Naive thymus-derived CD4-positive, alpha-beta T cell (primary cell): ENCODE measurements around the gene MAN1C1. TPM values are rescaled to one million over a fixed set of nuclear protein-coding genes. Genes with fewer than 3 reads are reported as not detected.
A peak's percentile ranks its signal among the peaks of the same experiment; 100 is the strongest.

Source experiments
- ATAC-seq: fragments of 150-1000 bp; cut with Tn5 transposase; 2 replicates; pipeline ENCODE4 v1.10.0; 2021; ENCODE audit warnings: mild to moderate bottlenecking, moderate library complexity
- CTCF ChIA-PET: fragments of 350-600 bp; sonication (Branson Sonifier 250); formaldehyde crosslinking; loops from one replicate; lab custom pipeline; 2021; ENCODE audit warnings: antibody characterized with exemption; lab: Charles Lee
- POLR2A ChIA-PET: fragments of 350-600 bp; sonication (Branson Sonifier 250); formaldehyde crosslinking; loops from one replicate; lab custom pipeline; 2021; ENCODE audit warnings: antibody characterized with exemption, inconsistent platforms; lab: Charles Lee
- DNase-seq, 9 donors: peaks; one replicate each; pipeline versions ENCODE4 v3.0.0 to v3.0.0-alpha.2; 2020 to 2022; ENCODE audit warnings: mixed read lengths in 1 of 9
- H3K27ac ChIP-seq: one replicate; pipeline ENCODE4 v1.7.0; 2013; ENCODE audit warnings: mild to moderate bottlenecking, low read depth, low read length, moderate library complexity
- H3K27me3 ChIP-seq, 2 donors: one replicate each; pipeline ENCODE4 v1.7.0; 2013; ENCODE audit warnings: low read length in 2 of 2, mild to moderate bottlenecking in 2 of 2, moderate library complexity in 2 of 2; ENCODE audit not compliant: control insufficient read depth in 2 of 2, insufficient read depth in 2 of 2
- H3K36me3 ChIP-seq, 3 experiments: 1 replicate in 2 of 3; 2 replicates in 1 of 3; pipeline ENCODE4 v1.7.0; 2013; ENCODE audit warnings: low read length in 3 of 3, mild to moderate bottlenecking in 3 of 3, moderate library complexity in 1 of 3; ENCODE audit not compliant: insufficient read depth in 3 of 3, control insufficient read depth in 2 of 3
- H3K4me1 ChIP-seq, 2 donors: one replicate each; pipeline ENCODE4 v1.7.0; 2013; ENCODE audit warnings: low read length in 2 of 2, mild to moderate bottlenecking in 2 of 2, moderate library complexity in 1 of 2; ENCODE audit not compliant: control insufficient read depth in 2 of 2, insufficient read depth in 2 of 2
- H3K4me3 ChIP-seq: 2 replicates; pipeline ENCODE4 v1.7.0; 2013; ENCODE audit warnings: mild to moderate bottlenecking, low read length
- H3K9me3 ChIP-seq, 3 experiments: 1 replicate in 2 of 3; 2 replicates in 1 of 3; pipeline ENCODE4 v1.7.0; 2013; ENCODE audit warnings: low read length in 3 of 3; ENCODE audit not compliant: control insufficient read depth in 2 of 3
- H3K27ac Mint-ChIP-seq, 9 donors: one replicate each; pipeline ENCODE4 v1.8.0; 2020 to 2022; ENCODE audit warnings: mixed read lengths in 9 of 9, mild to moderate bottlenecking in 8 of 9, moderate library complexity in 5 of 9, inconsistent platforms in 2 of 9
- H3K27me3 Mint-ChIP-seq, 5 donors: one replicate each; pipeline ENCODE4 v1.8.0; 2021 to 2022; ENCODE audit warnings: mixed read lengths in 5 of 5, mild to moderate bottlenecking in 1 of 5
- H3K36me3 Mint-ChIP-seq, 5 donors: one replicate each; pipeline ENCODE4 v1.8.0; 2020 to 2022; ENCODE audit warnings: mixed read lengths in 5 of 5, mild to moderate bottlenecking in 3 of 5, inconsistent platforms in 1 of 5
- H3K4me1 Mint-ChIP-seq, 7 donors: one replicate each; pipeline ENCODE4 v1.8.0; 2020 to 2022; ENCODE audit warnings: mixed read lengths in 7 of 7, mild to moderate bottlenecking in 3 of 7, inconsistent platforms in 1 of 7
- H3K4me3 Mint-ChIP-seq, 10 donors: one replicate each; pipeline ENCODE4 v1.8.0; 2020 to 2022; ENCODE audit warnings: mild to moderate bottlenecking in 10 of 10, mixed read lengths in 10 of 10, moderate library complexity in 6 of 10, inconsistent platforms in 2 of 10
- H3K9me3 Mint-ChIP-seq, 11 donors: one replicate each; pipeline ENCODE4 v1.8.0; 2020 to 2022; ENCODE audit warnings: mixed read lengths in 11 of 11, mild to moderate bottlenecking in 4 of 11, inconsistent platforms in 1 of 11, moderate library complexity in 1 of 11
- intact Hi-C, 2 donors: fragments of 100-400 bp; cut with micrococcal nuclease; formaldehyde crosslinking; loops; one replicate each; pipeline ENCODE4 v1.15.1; 2023
- polyA plus RNA-seq, 2 donors: library from polyadenylated mRNA; unstranded; fragments of 300-500 nt; fragmentation: Illumina TruSeq; gene quantifications; one replicate each; pipeline ENCODE4 v1.2.3, GENCODE V29; 2021
- total RNA-seq, 6 experiments: library from RNA in 5 of 6; stranded (reverse) in 5 of 6; gene quantifications; 1 replicate in 5 of 6; 2 replicates in 1 of 6; pipeline ENCODE4 v1.2.3 and lab custom pipeline; 2021 to 2026

MAN1C1 gene
- total and polyA plus RNA-seq, 7 experiments from 2014 or later = 16.0 to 85.5 (median 61.0) TPM

- no peak overlapping the region for H3K4me3 ChIP-seq
- POLR2A ChIA-PET = interaction anchor here (0.5 to 2.0 kb wide), 2 partner anchors 14 to 112 kb away, joined by 4 to 8 read pairs; no protein-coding TSS in a partner anchor
- peak overlapping the region in 2 of 9 donors; percentile 34 to 56 for H3K27ac Mint-ChIP-seq
- CTCF ChIA-PET = interaction anchor here (0.7 kb wide), 2 partner anchors 10 to 63 kb away, joined by 3 read pairs; no protein-coding TSS in a partner anchor
- no peaks in the 10 kb centered on the region for H3K4me1 ChIP-seq
- H3K4me3 Mint-ChIP-seq = no peak overlapping the region
- ATAC-seq (no peak), DNase-seq (no peak)
- H3K36me3 ChIP-seq = no peaks in the 10 kb centered on the region
- no peak overlapping the region for H3K27ac ChIP-seq
- H3K27me3 ChIP-seq = no peaks in the 10 kb centered on the region
- H3K27me3 Mint-ChIP-seq = peaks cover 0 to 8% (median 0%) of the 10 kb centered on the region in 5 donors
- intact Hi-C loops = no loop called here
- peaks cover 0 to 18% (median 16%) of the 10 kb centered on the region in 7 donors for H3K4me1 Mint-ChIP-seq
- H3K9me3 ChIP-seq = no peaks in the 10 kb centered on the region
- H3K9me3 Mint-ChIP-seq = peaks cover 0 to 2% (median 0%) of the 10 kb centered on the region in 11 donors
- peaks cover 0 to 5% (median 0%) of the 10 kb centered on the region in 5 donors for H3K36me3 Mint-ChIP-seq
Measured at GRCh38 chr1:25579292-25580252, 37.0 kb upstream of the MAN1C1 start.

- H3K9me3 ChIP-seq = no peaks in the 10 kb centered on the region
- H3K27me3 Mint-ChIP-seq = peaks cover 0 to 13% (median 0%) of the 10 kb centered on the region in 5 donors
- ChIA-PET POLR2A (interaction anchor here (1.2 to 3.1 kb wide), 2 partner anchors 9 to 20 kb away, joined by 3 to 13 read pairs; no protein-coding TSS in a partner anchor), CTCF (interaction anchor here (0.6 to 1.0 kb wide), 2 partner anchors 8 to 11 kb away, joined by 3 read pairs; no protein-coding TSS in a partner anchor)
- H3K9me3 Mint-ChIP-seq = peaks cover 0 to 2% (median 0%) of the 10 kb centered on the region in 11 donors
- no peak overlapping the region for H3K4me3 Mint-ChIP-seq
- H3K4me1 Mint-ChIP-seq = peaks cover 0 to 20% (median 14%) of the 10 kb centered on the region in 7 donors
- H3K27ac ChIP-seq = no peak overlapping the region
- H3K4me1 ChIP-seq = no peaks in the 10 kb centered on the region
- peaks cover 0 to 10% (median 0%) of the 10 kb centered on the region in 5 donors for H3K36me3 Mint-ChIP-seq
- ATAC-seq (peak; percentile 46), DNase-seq (no peak)
- H3K27ac Mint-ChIP-seq = peak overlapping the region in 3 of 9 donors; percentile 13 to 77 (median 62)
- no peak overlapping the region for H3K4me3 ChIP-seq
- H3K36me3 ChIP-seq = no peaks in the 10 kb centered on the region
- intact Hi-C loops = no loop called here
- no peaks in the 10 kb centered on the region for H3K27me3 ChIP-seq
Measured at GRCh38 chr1:25580927-25581326, 35.7 kb upstream of the MAN1C1 start.

GRCh38 chr1:25581764-25582163 lies 34.8 kb upstream of the MAN1C1 start:
- Histone ChIP-seq H3K36me3 (no peaks in the 10 kb centered on the region), H3K27ac (no peak overlapping the region), H3K4me1 (peaks cover 0 to 5% of the 10 kb centered on the region in 2 donors), H3K4me3 (no peak overlapping the region), H3K27me3 (no peaks in the 10 kb centered on the region), H3K9me3 (no peaks in the 10 kb centered on the region)
- ChIA-PET CTCF (interaction anchor here (1.2 kb wide), 1 partner anchor 17 kb away, joined by 3 read pairs; no protein-coding TSS in a partner anchor), POLR2A (interaction anchor here (0.7 to 3.1 kb wide), 6 partner anchors 8 to 295 kb away, joined by 3 to 13 read pairs (median 3); no protein-coding TSS in a partner anchor)
- Mint-ChIP-seq H3K4me3 (no peak overlapping the region), H3K27ac (no peak overlapping the region), H3K36me3 (peaks cover 0 to 10% (median 0%) of the 10 kb centered on the region in 5 donors), H3K9me3 (peaks cover 0 to 3% (median 0%) of the 10 kb centered on the region in 11 donors), H3K27me3 (peaks cover 0 to 13% (median 0%) of the 10 kb centered on the region in 5 donors), H3K4me1 (peaks cover 0 to 18% (median 14%) of the 10 kb centered on the region in 7 donors)
- ATAC-seq (no peak), DNase-seq (no peak)
- intact Hi-C loops = no loop called here

GRCh38 chr1:25583519-25584370 lies 32.8 kb upstream of the MAN1C1 start:
- Mint-ChIP-seq H3K4me3 (no peak overlapping the region), H3K27me3 (peaks cover 0 to 17% (median 0%) of the 10 kb centered on the region in 5 donors), H3K27ac (no peak overlapping the region), H3K9me3 (peaks cover 0 to 3% (median 0%) of the 10 kb centered on the region in 11 donors), H3K36me3 (peaks cover 0 to 10% (median 0%) of the 10 kb centered on the region in 5 donors), H3K4me1 (peaks cover 0 to 11% (median 9%) of the 10 kb centered on the region in 7 donors)
- Histone ChIP-seq H3K36me3 (no peaks in the 10 kb centered on the region), H3K27ac (no peak overlapping the region), H3K4me1 (peaks cover 0 to 7% of the 10 kb centered on the region in 2 donors), H3K9me3 (no peaks in the 10 kb centered on the region), H3K4me3 (no peak overlapping the region), H3K27me3 (no peaks in the 10 kb centered on the region)
- intact Hi-C loops = no loop called here
- ChIA-PET CTCF (interaction anchor here (0.6 kb wide), 2 partner anchors 41 to 165 kb away, joined by 3 to 4 read pairs; partner anchors contain the start of gene LDLRAP1), POLR2A (interaction anchor here (3.1 kb wide), 1 partner anchor 12 kb away, joined by 13 read pairs; no protein-coding TSS in a partner anchor)
- ATAC-seq (no peak), DNase-seq (no peak)

- intact Hi-C loops = no loop called here
- H3K27ac Mint-ChIP-seq = no peak overlapping the region
- peaks cover 0 to 24% (median 18%) of the 10 kb centered on the region in 7 donors for H3K4me1 Mint-ChIP-seq
- ChIA-PET CTCF (no interaction called here), POLR2A (no interaction called here)
- peaks cover 0 to 10% (median 0%) of the 10 kb centered on the region in 5 donors for H3K36me3 Mint-ChIP-seq
- no peak overlapping the region for H3K27ac ChIP-seq
- no peak overlapping the region for H3K4me3 ChIP-seq
- peaks cover 7 to 8% of the 10 kb centered on the region in 2 donors for H3K4me1 ChIP-seq
- H3K4me3 Mint-ChIP-seq = no peak overlapping the region
- no peaks in the 10 kb centered on the region for H3K36me3 ChIP-seq
- ATAC-seq (no peak), DNase-seq (no peak)
- H3K9me3 Mint-ChIP-seq = peaks cover 0 to 3% (median 0%) of the 10 kb centered on the region in 11 donors
- H3K27me3 ChIP-seq = no peaks in the 10 kb centered on the region
- peaks cover 0 to 14% (median 0%) of the 10 kb centered on the region in 5 donors for H3K27me3 Mint-ChIP-seq
- H3K9me3 ChIP-seq = no peaks in the 10 kb centered on the region
Measured at GRCh38 chr1:25586181-25586588, 30.4 kb upstream of the MAN1C1 start.
